HG02642 (cell line): Measurements from ENCODE around the gene BBS9.
A peak's percentile ranks its signal among the peaks of the same experiment; 100 is the strongest.

Experiments used
- ATAC-seq: cut with Tn5 transposase; IDR thresholded peaks from one replicate; pipeline ENCODE4 v1.9.1; 2021; ENCODE audit warnings: mild to moderate bottlenecking; ENCODE audit not compliant: unreplicated experiment, poor library complexity

Gene BBS9

GRCh38 chr7:33118383-33118782 is 11.0 kb upstream of the BBS9 start:
- no peak for ATAC-seq

GRCh38 chr7:33127085-33127484 is 2.3 kb upstream of the BBS9 start:
- ATAC-seq, result no peak

- no peak for ATAC-seq
These were observed 754 bp upstream of the BBS9 start for GRCh38 chr7:33128631-33128989.

GRCh38 chr7:33129806-33130153 is 416 bp downstream of the BBS9 start:
- no peak for ATAC-seq

GRCh38 chr7:33130184-33130583 is 820 bp downstream of the BBS9 start:
- ATAC-seq, result no peak

- no peak for ATAC-seq
These were observed 7.7 kb downstream of the BBS9 start for GRCh38 chr7:33137103-33137502.

GRCh38 chr7:33142585-33142984 is 13.2 kb downstream of the BBS9 start:
- no peak for ATAC-seq

GRCh38 chr7:33143996-33144718 is 14.8 kb downstream of the BBS9 start:
- ATAC-seq, result no peak

- ATAC-seq, result no peak
These were observed 15.8 kb downstream of the BBS9 start for GRCh38 chr7:33145156-33145555.

GRCh38 chr7:33152087-33152486 is 22.7 kb downstream of the BBS9 start:
- ATAC-seq, result no peak

- ATAC-seq, result no peak
These were observed 26.4 kb downstream of the BBS9 start for GRCh38 chr7:33155811-33156210.

- no peak for ATAC-seq
These were observed 27.1 kb downstream of the BBS9 start for GRCh38 chr7:33156441-33156840.

- ATAC-seq, result no peak
These were observed 27.9 kb downstream of the BBS9 start for GRCh38 chr7:33157311-33157710.

GRCh38 chr7:33157781-33158180 is 28.4 kb downstream of the BBS9 start:
- ATAC-seq, result no peak

GRCh38 chr7:33177876-33178275 is 48.5 kb downstream of the BBS9 start:
- no peak for ATAC-seq

GRCh38 chr7:33179519-33179918 is 50.2 kb downstream of the BBS9 start:
- no peak for ATAC-seq

GRCh38 chr7:33183504-33183903 is 54.1 kb downstream of the BBS9 start:
- ATAC-seq, result no peak

- ATAC-seq, result no peak
These were observed 55.5 kb downstream of the BBS9 start for GRCh38 chr7:33184828-33185227.

GRCh38 chr7:33185786-33186185 is 56.4 kb downstream of the BBS9 start:
- ATAC-seq, result peak; percentile 57

GRCh38 chr7:33186192-33186591 is 56.8 kb downstream of the BBS9 start:
- no peak for ATAC-seq

GRCh38 chr7:33190688-33191304 is 61.4 kb downstream of the BBS9 start:
- peak; percentile 9 for ATAC-seq

GRCh38 chr7:33191340-33191739 is 62.0 kb downstream of the BBS9 start:
- peak; percentile 69 for ATAC-seq
